Activated CD8-positive, alpha-beta memory T cell treated with anti-CD3 and anti-CD28 coated beads, Interleukin-2, amount 10 ng/mL, durations not matched to agents 7 days and 5 days (primary cell): Measurements from ENCODE around the gene HBP1. TPM values are rescaled to one million over a fixed set of nuclear protein-coding genes. Genes with fewer than 3 reads are reported as not detected.
"Not testable (repeated sequence)": the region's sequence is repeated elsewhere in the genome, so short reads cannot be mapped to it uniquely, and the experiment has no call there.

ENCODE experiments used
- ATAC-seq: fragments of 150-1000 bp; cut with Tn5 transposase; one replicate; pipeline ENCODE4 v1.10.0; 2021; ENCODE audit warnings: moderate library complexity
- CTCF ChIA-PET: fragments of 350-600 bp; sonication (Branson Sonifier 250); formaldehyde crosslinking; loops from one replicate; lab custom pipeline; 2021; ENCODE audit warnings: antibody characterized with exemption; lab: Charles Lee
- DNase-seq: peaks from one replicate; pipeline ENCODE4 v3.0.0-alpha.2; 2020
- H3K27ac Mint-ChIP-seq: one replicate; pipeline ENCODE4 v1.8.0; 2021; ENCODE audit warnings: mild to moderate bottlenecking, mixed read lengths
- H3K27me3 Mint-ChIP-seq: one replicate; pipeline ENCODE4 v1.8.0; 2021; ENCODE audit warnings: mixed read lengths
- H3K36me3 Mint-ChIP-seq: one replicate; pipeline ENCODE4 v1.8.0; 2021; ENCODE audit warnings: mild to moderate bottlenecking, mixed read lengths
- H3K4me1 Mint-ChIP-seq: one replicate; pipeline ENCODE4 v1.8.0; 2021; ENCODE audit warnings: mixed read lengths
- H3K4me3 Mint-ChIP-seq: one replicate; pipeline ENCODE4 v1.8.0; 2021; ENCODE audit warnings: mild to moderate bottlenecking, moderate library complexity, mixed read lengths
- H3K9me3 Mint-ChIP-seq: one replicate; pipeline ENCODE4 v1.8.0; 2022; ENCODE audit warnings: low read depth, mixed read lengths
- total RNA-seq, 2 experiments: library from RNA; stranded (reverse); gene quantifications; one replicate each; pipeline ENCODE4 v1.2.3, GENCODE V29; 2021

The HBP1 gene
- total RNA-seq, 2 experiments from 2014 or later, result 22.5 to 25.5 TPM

GRCh38 chr7:107230334-107230733 is 61.5 kb downstream of the HBP1 start:
- Mint-ChIP-seq H3K27ac (no peak overlapping the region), H3K27me3 (no peaks in the 10 kb centered on the region), H3K4me3 (no peak overlapping the region), H3K36me3 (peaks cover 4% of the 10 kb centered on the region), H3K4me1 (peaks cover 4% of the 10 kb centered on the region), H3K9me3 (no peaks in the 10 kb centered on the region)
- no peak for DNase-seq
- CTCF ChIA-PET, result no interaction called here
- no peak for ATAC-seq

- H3K36me3 Mint-ChIP-seq, result peaks cover 4% of the 10 kb centered on the region
- DNase-seq (no peak), ATAC-seq (no peak)
- H3K4me3 Mint-ChIP-seq, result no peak overlapping the region
- CTCF ChIA-PET, result no interaction called here
- H3K4me1 Mint-ChIP-seq, result peaks cover 4% of the 10 kb centered on the region
- H3K27me3 Mint-ChIP-seq, result no peaks in the 10 kb centered on the region
- no peaks in the 10 kb centered on the region for H3K9me3 Mint-ChIP-seq
- H3K27ac Mint-ChIP-seq, result no peak overlapping the region
Measured at GRCh38 chr7:107232568-107233090, 63.8 kb downstream of the HBP1 start.

GRCh38 chr7:107233174-107233573 is 64.4 kb downstream of the HBP1 start:
- Mint-ChIP-seq H3K27ac (no peak overlapping the region), H3K4me1 (peaks cover 4% of the 10 kb centered on the region), H3K27me3 (no peaks in the 10 kb centered on the region), H3K4me3 (no peak overlapping the region), H3K9me3 (no peaks in the 10 kb centered on the region), H3K36me3 (peaks cover 4% of the 10 kb centered on the region)
- CTCF ChIA-PET, result no interaction called here
- DNase-seq, result no peak
- no peak for ATAC-seq

GRCh38 chr7:107233981-107234380 is 65.2 kb downstream of the HBP1 start:
- no peaks in the 10 kb centered on the region for H3K27me3 Mint-ChIP-seq
- no peak for ATAC-seq
- H3K4me3 Mint-ChIP-seq, result no peak overlapping the region
- H3K4me1 Mint-ChIP-seq, result peaks cover 4% of the 10 kb centered on the region
- H3K36me3 Mint-ChIP-seq, result peaks cover 2% of the 10 kb centered on the region
- CTCF ChIA-PET, result no interaction called here
- no peak for DNase-seq
- no peaks in the 10 kb centered on the region for H3K9me3 Mint-ChIP-seq
- H3K27ac Mint-ChIP-seq, result peak overlapping the region; percentile 9

GRCh38 chr7:107234436-107234835 is 65.6 kb downstream of the HBP1 start:
- Mint-ChIP-seq H3K27ac (no peak overlapping the region), H3K36me3 (peaks cover 2% of the 10 kb centered on the region)

GRCh38 chr7:107236862-107237261 is 68.1 kb downstream of the HBP1 start:
- Mint-ChIP-seq H3K27ac (no peak overlapping the region), H3K36me3 (no peaks in the 10 kb centered on the region), H3K9me3 (no peaks in the 10 kb centered on the region), H3K27me3 (no peaks in the 10 kb centered on the region), H3K4me3 (no peak overlapping the region), H3K4me1 (peaks cover 4% of the 10 kb centered on the region)
- CTCF ChIA-PET, result no interaction called here
- ATAC-seq, result no peak
- DNase-seq, result no peak

More at GRCh38 chr7:107234436-107234835, 65.6 kb downstream of the HBP1 start:
- Mint-ChIP-seq H3K4me3 (no peak overlapping the region), H3K9me3 (no peaks in the 10 kb centered on the region), H3K4me1 (peaks cover 4% of the 10 kb centered on the region), H3K27me3 (no peaks in the 10 kb centered on the region)
- no peak for ATAC-seq
- CTCF ChIA-PET, result no interaction called here
- DNase-seq, result no peak

GRCh38 chr7:107237451-107237850 is 68.6 kb downstream of the HBP1 start:
- no peak for ATAC-seq
- Mint-ChIP-seq H3K27ac (no peak overlapping the region), H3K4me3 (no peak overlapping the region), H3K36me3 (no peaks in the 10 kb centered on the region), H3K9me3 (no peaks in the 10 kb centered on the region), H3K27me3 (no peaks in the 10 kb centered on the region), H3K4me1 (peaks cover 4% of the 10 kb centered on the region)
- DNase-seq, result no peak
- CTCF ChIA-PET, result no interaction called here

GRCh38 chr7:107242267-107242666 is 73.5 kb downstream of the HBP1 start:
- H3K27me3 Mint-ChIP-seq, result no peaks in the 10 kb centered on the region
- H3K4me3 Mint-ChIP-seq, result no peak overlapping the region
- ATAC-seq (no peak), DNase-seq (no peak)
- H3K4me1 Mint-ChIP-seq, result no peaks in the 10 kb centered on the region
- H3K36me3 Mint-ChIP-seq, result peaks cover 36% of the 10 kb centered on the region
- peaks cover 4% of the 10 kb centered on the region for H3K9me3 Mint-ChIP-seq
- CTCF ChIA-PET, result no interaction called here
- no peak overlapping the region for H3K27ac Mint-ChIP-seq

- Mint-ChIP-seq H3K4me1 (no peaks in the 10 kb centered on the region), H3K9me3 (peaks cover 4% of the 10 kb centered on the region), H3K27me3 (no peaks in the 10 kb centered on the region), H3K4me3 (no peak overlapping the region), H3K36me3 (peaks cover 45% of the 10 kb centered on the region), H3K27ac (no peak overlapping the region)
- CTCF ChIA-PET, result no interaction called here
- ATAC-seq, result no peak
- DNase-seq, result no peak
Measured at GRCh38 chr7:107244613-107245012, 75.8 kb downstream of the HBP1 start.

- H3K9me3 Mint-ChIP-seq, H3K4me3 Mint-ChIP-seq, H3K4me1 Mint-ChIP-seq, H3K27me3 Mint-ChIP-seq, CTCF ChIA-PET, H3K27ac Mint-ChIP-seq, ATAC-seq, DNase-seq: not testable (repeated sequence)
- peaks cover 47% of the 10 kb centered on the region for H3K36me3 Mint-ChIP-seq
Measured at GRCh38 chr7:107246836-107247235, 78.0 kb downstream of the HBP1 start.

GRCh38 chr7:107248551-107249316 is 79.9 kb downstream of the HBP1 start:
- no peak overlapping the region for H3K27ac Mint-ChIP-seq
- no peak for DNase-seq
- H3K27me3 Mint-ChIP-seq, result no peaks in the 10 kb centered on the region
- H3K4me3 Mint-ChIP-seq, result no peak overlapping the region
- H3K9me3 Mint-ChIP-seq, result peaks cover 4% of the 10 kb centered on the region
- no peaks in the 10 kb centered on the region for H3K4me1 Mint-ChIP-seq
- CTCF ChIA-PET, result no interaction called here
- no peak for ATAC-seq
- H3K36me3 Mint-ChIP-seq, result peaks cover 39% of the 10 kb centered on the region

- Mint-ChIP-seq H3K27ac (no peak overlapping the region), H3K4me1 (no peaks in the 10 kb centered on the region), H3K36me3 (peaks cover 13% of the 10 kb centered on the region), H3K4me3 (no peak overlapping the region), H3K27me3 (no peaks in the 10 kb centered on the region), H3K9me3 (no peaks in the 10 kb centered on the region)
- no peak for DNase-seq
- no peak for ATAC-seq
- CTCF ChIA-PET, result interaction anchor here (1.2 kb wide), 1 partner anchor 150 kb away, joined by 3 read pairs; no protein-coding TSS in a partner anchor
Measured at GRCh38 chr7:107251963-107252362, 83.2 kb downstream of the HBP1 start.
